Measurements from ENCODE around the gene TLE3.
A peak's percentile ranks its signal among the peaks of the same experiment; 100 is the strongest.

The TLE3 gene

DNA sequence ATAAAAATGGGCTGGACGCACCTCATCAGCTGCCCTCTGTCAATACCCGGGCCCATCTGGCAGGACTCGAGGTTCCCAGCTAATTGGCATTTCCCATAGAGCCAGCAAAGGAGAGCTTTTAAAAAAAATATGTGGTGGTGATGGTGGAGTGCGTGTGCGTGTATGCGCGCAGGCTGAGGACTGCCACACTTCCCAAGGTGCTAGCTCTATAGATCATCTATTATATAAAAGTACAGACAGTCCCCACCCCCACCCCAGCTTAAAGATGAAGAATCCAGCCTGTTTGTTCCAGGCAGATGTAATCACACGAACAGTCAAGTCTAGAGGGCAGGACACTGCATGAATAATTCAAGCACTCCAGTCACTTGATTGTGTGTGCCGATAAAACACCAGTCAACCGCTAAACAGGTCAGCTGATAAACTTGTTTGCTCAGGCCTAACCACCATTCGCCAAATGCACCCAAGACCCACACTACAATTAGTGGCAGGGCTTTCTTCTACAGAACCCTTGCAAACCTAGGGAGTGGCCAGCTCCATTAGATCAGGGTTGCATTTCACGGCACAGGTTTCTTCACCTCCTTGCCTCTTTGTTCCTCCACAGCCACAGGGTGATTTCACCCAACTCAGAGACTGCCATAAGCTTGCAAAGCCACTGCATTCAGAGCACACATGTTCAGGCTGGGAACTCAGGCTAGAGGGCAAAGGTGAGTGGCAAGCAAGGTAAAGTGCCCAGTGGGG lies 5.8 kb downstream of the TLE3 start:
- no peak for TF ChIP-seq CTCF (IDR thresholded peaks at IDR 0.05; ENCODE audit: low read depth, low read length)
- Histone ChIP-seq H3K9me3 (no peaks in the 10 kb centered on the region), H3K4me3 (ENCODE audit: low read depth, low read length) (peak overlapping the region; percentile 38), H3K36me3 (peaks cover 58% of the 10 kb centered on the region), H3K4me1 (peaks cover 35% of the 10 kb centered on the region), H3K27me3 (no peaks in the 10 kb centered on the region)
- peak; percentile 57 for DNase-seq

GRCh38 chr15:70090436-70091296 lies 7.1 kb downstream of the TLE3 start:
- Histone ChIP-seq H3K36me3 (peaks cover 62% of the 10 kb centered on the region), H3K4me3 (ENCODE audit: low read depth, low read length) (no peak overlapping the region), H3K4me1 (peaks cover 35% of the 10 kb centered on the region), H3K9me3 (no peaks in the 10 kb centered on the region), H3K27me3 (no peaks in the 10 kb centered on the region)
- TF ChIP-seq CTCF (IDR thresholded peaks at IDR 0.05; ENCODE audit: low read depth, low read length) = no peak
- no peak for DNase-seq

- H3K4me1 ChIP-seq = peaks cover 34% of the 10 kb centered on the region
- no peaks in the 10 kb centered on the region for H3K9me3 ChIP-seq
- no peak for TF ChIP-seq CTCF (IDR thresholded peaks at IDR 0.05; ENCODE audit: low read depth, low read length)
- H3K4me3 ChIP-seq (ENCODE audit: low read depth, low read length) = no peak overlapping the region
- DNase-seq = no peak
- no peaks in the 10 kb centered on the region for H3K27me3 ChIP-seq
- peaks cover 71% of the 10 kb centered on the region for H3K36me3 ChIP-seq
Measured at GRCh38 chr15:70089692-70089971, 8.1 kb downstream of the TLE3 start.

GRCh38 chr15:70088887-70089691 lies 8.6 kb downstream of the TLE3 start:
- H3K4me3 ChIP-seq (ENCODE audit: low read depth, low read length) = no peak overlapping the region
- no peaks in the 10 kb centered on the region for H3K9me3 ChIP-seq
- no peak for TF ChIP-seq CTCF (IDR thresholded peaks at IDR 0.05; ENCODE audit: low read depth, low read length)
- H3K27me3 ChIP-seq = no peaks in the 10 kb centered on the region
- peaks cover 75% of the 10 kb centered on the region for H3K36me3 ChIP-seq
- H3K4me1 ChIP-seq = peaks cover 31% of the 10 kb centered on the region
- no peak for DNase-seq

GRCh38 chr15:70088455-70088854 lies 9.3 kb downstream of the TLE3 start:
- H3K36me3 ChIP-seq = peaks cover 71% of the 10 kb centered on the region

More at GRCh38 chr15:70088455-70088854, 9.3 kb downstream of the TLE3 start:
- no peak for DNase-seq
- no peaks in the 10 kb centered on the region for H3K27me3 ChIP-seq
- peaks cover 28% of the 10 kb centered on the region for H3K4me1 ChIP-seq
- H3K4me3 ChIP-seq (ENCODE audit: low read depth, low read length) = no peak overlapping the region
- TF ChIP-seq CTCF (IDR thresholded peaks at IDR 0.05; ENCODE audit: low read depth, low read length) = no peak
- H3K9me3 ChIP-seq = no peaks in the 10 kb centered on the region
